Neural crest cell (in vitro differentiated cells): Measurements from ENCODE around the gene DNAH6. TPM values are rescaled to one million over a fixed set of nuclear protein-coding genes. Genes with fewer than 3 reads are reported as not detected.
"Not testable (repeated sequence)": the region's sequence is repeated elsewhere in the genome, so short reads cannot be mapped to it uniquely, and the experiment has no call there.

Experiments
- DNase-seq: peaks from one replicate; pipeline ENCODE4 v3.0.0; 2021; ENCODE audit warnings: low read depth, mixed read lengths, low spot score
- H3K27ac Mint-ChIP-seq: one replicate; pipeline ENCODE4 v1.8.0; 2021; ENCODE audit warnings: mild to moderate bottlenecking, mixed read lengths; ENCODE audit not compliant: unreplicated experiment
- H3K27me3 Mint-ChIP-seq: 2 replicates; pipeline ENCODE4 v1.8.0; 2021; ENCODE audit warnings: low read depth, mild to moderate bottlenecking, mixed read lengths
- H3K36me3 Mint-ChIP-seq: 2 replicates; pipeline ENCODE4 v1.8.0; 2021; ENCODE audit warnings: low read depth, mild to moderate bottlenecking, mixed read lengths
- H3K4me1 Mint-ChIP-seq: 2 replicates; pipeline ENCODE4 v1.8.0; 2021; ENCODE audit warnings: mixed read lengths
- H3K4me3 Mint-ChIP-seq: one replicate; pipeline ENCODE4 v1.8.0; 2021; ENCODE audit warnings: mild to moderate bottlenecking, mixed read lengths
- H3K9me3 Mint-ChIP-seq: 2 replicates; pipeline ENCODE4 v1.8.0; 2021; ENCODE audit warnings: mixed read lengths
- CTCF ChIP-seq: fragments of 200-600 bp; sonication (generic); conservative IDR thresholded peaks from 2 replicates; pipeline ENCODE4 v1.5.0; 2021; ENCODE audit warnings: antibody characterized with exemption, mild to moderate bottlenecking
- total RNA-seq: library from RNA; stranded (reverse); gene quantifications from 2 replicates; pipeline ENCODE4 v1.2.1, GENCODE V29; 2021

Gene DNAH6
- total RNA-seq, 1 donor from 2014 or later = 2.8 TPM

- no peak overlapping the region for H3K4me3 Mint-ChIP-seq
- no peaks in the 10 kb centered on the region for H3K4me1 Mint-ChIP-seq
- no peak overlapping the region for H3K27ac Mint-ChIP-seq
- no peaks in the 10 kb centered on the region for H3K36me3 Mint-ChIP-seq
- H3K27me3 Mint-ChIP-seq = peaks cover 3% of the 10 kb centered on the region
- H3K9me3 Mint-ChIP-seq = peaks cover 14% of the 10 kb centered on the region
- DNase-seq = no peak
- no peak for TF ChIP-seq CTCF
These were observed 18.0 kb upstream of the DNAH6 start for GRCh38 chr2:84498150-84498799.

GRCh38 chr2:84511024-84511423 is 5.3 kb upstream of the DNAH6 start:
- not testable (repeated sequence) for H3K27ac Mint-ChIP-seq, DNase-seq, H3K27me3 Mint-ChIP-seq, H3K4me3 Mint-ChIP-seq, H3K4me1 Mint-ChIP-seq
- peaks cover 12% of the 10 kb centered on the region for H3K9me3 Mint-ChIP-seq
- H3K36me3 Mint-ChIP-seq = peaks cover 14% of the 10 kb centered on the region

- peak overlapping the region; percentile 87 for H3K4me3 Mint-ChIP-seq
- peak overlapping the region; percentile 70 for H3K27ac Mint-ChIP-seq
These were observed 510 bp upstream of the DNAH6 start for GRCh38 chr2:84515788-84516187.

GRCh38 chr2:84519332-84519957 is 3.1 kb downstream of the DNAH6 start:
- Mint-ChIP-seq H3K9me3 (peaks cover 11% of the 10 kb centered on the region), H3K27me3 (no peaks in the 10 kb centered on the region), H3K36me3 (peaks cover 9% of the 10 kb centered on the region), H3K4me3 (no peak overlapping the region), H3K4me1 (peaks cover 14% of the 10 kb centered on the region), H3K27ac (no peak overlapping the region)
- no peak for DNase-seq
- TF ChIP-seq CTCF = no peak

More at GRCh38 chr2:84515788-84516187, 510 bp upstream of the DNAH6 start:
- Mint-ChIP-seq H3K4me1 (peaks cover 14% of the 10 kb centered on the region), H3K36me3 (peaks cover 5% of the 10 kb centered on the region), H3K9me3 (peaks cover 6% of the 10 kb centered on the region), H3K27me3 (no peaks in the 10 kb centered on the region)
- TF ChIP-seq CTCF = no peak
- no peak for DNase-seq

- no peak for DNase-seq
- no peak for TF ChIP-seq CTCF
These were observed 10.3 kb downstream of the DNAH6 start for GRCh38 chr2:84526562-84526961.

More at GRCh38 chr2:84526562-84526961, 10.3 kb downstream of the DNAH6 start:
- Mint-ChIP-seq H3K9me3 (peaks cover 7% of the 10 kb centered on the region), H3K4me1 (no peaks in the 10 kb centered on the region), H3K4me3 (no peak overlapping the region), H3K36me3 (peaks cover 5% of the 10 kb centered on the region), H3K27me3 (no peaks in the 10 kb centered on the region), H3K27ac (no peak overlapping the region)
